ENCODE measurements around the gene NELFCD. TPM values are rescaled to one million over a fixed set of nuclear protein-coding genes. Genes with fewer than 3 reads are reported as not detected.

The NELFCD gene
- total and polyA plus RNA-seq, 7 donors: 24.1 to 43.6 (median 35.4) TPM

DNA sequence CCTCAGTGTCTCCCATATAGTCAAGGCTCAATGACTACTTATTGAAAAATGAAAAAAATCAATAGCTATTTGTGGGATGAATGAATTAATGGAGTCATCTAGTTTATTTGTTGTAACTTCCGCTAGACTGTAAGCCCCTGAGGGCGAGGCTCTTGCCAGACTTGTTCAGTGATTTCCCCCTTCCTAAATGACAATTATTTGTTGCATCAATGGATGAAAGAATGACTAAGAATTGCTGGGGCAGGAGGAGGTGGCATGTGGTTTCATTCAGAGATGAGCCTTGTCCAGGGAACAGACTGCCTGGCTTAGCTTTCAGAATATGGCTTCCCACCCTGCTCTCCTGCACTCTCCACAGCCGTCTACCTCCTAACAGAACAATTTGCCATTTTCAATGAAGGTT, 62.6 kb downstream of the NELFCD start:
- ATAC-seq (no peak), DNase-seq (no peak)
- Histone ChIP-seq H3K9me3 (no peaks in the 10 kb centered on the region), H3K4me3 (no peak overlapping the region), H3K27ac (peak overlapping the region; percentile 79), H3K4me1 (peaks cover 25% of the 10 kb centered on the region), H3K36me3 (ENCODE audit: insufficient read depth in 1 of 2, low read depth in 1 of 2) (peaks cover 0 to 4% of the 10 kb centered on the region in 2 donors), H3K27me3 (ENCODE audit: insufficient read depth in 3 of 3, low read length in 2 of 3) (no peaks in the 10 kb centered on the region)
- 65 to 76% (median 65%) methylated on average over 3 of the region's 3 CpGs for WGBS, 3 donors
- intact Hi-C loops (cut with DNase I): loop anchor here in 1 of 2 donors (5.0 kb wide), 1 partner anchor 151 kb away; no protein-coding TSS in a partner anchor
- TF ChIP-seq, protein P1, sequence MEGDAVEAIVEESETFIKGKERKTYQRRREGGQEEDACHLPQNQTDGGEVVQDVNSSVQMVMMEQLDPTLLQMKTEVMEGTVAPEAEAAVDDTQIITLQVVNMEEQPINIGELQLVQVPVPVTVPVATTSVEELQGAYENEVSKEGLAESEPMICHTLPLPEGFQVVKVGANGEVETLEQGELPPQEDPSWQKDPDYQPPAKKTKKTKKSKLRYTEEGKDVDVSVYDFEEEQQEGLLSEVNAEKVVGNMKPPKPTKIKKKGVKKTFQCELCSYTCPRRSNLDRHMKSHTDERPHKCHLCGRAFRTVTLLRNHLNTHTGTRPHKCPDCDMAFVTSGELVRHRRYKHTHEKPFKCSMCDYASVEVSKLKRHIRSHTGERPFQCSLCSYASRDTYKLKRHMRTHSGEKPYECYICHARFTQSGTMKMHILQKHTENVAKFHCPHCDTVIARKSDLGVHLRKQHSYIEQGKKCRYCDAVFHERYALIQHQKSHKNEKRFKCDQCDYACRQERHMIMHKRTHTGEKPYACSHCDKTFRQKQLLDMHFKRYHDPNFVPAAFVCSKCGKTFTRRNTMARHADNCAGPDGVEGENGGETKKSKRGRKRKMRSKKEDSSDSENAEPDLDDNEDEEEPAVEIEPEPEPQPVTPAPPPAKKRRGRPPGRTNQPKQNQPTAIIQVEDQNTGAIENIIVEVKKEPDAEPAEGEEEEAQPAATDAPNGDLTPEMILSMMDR (IDR thresholded peaks at IDR 0.05): no peak

DNA sequence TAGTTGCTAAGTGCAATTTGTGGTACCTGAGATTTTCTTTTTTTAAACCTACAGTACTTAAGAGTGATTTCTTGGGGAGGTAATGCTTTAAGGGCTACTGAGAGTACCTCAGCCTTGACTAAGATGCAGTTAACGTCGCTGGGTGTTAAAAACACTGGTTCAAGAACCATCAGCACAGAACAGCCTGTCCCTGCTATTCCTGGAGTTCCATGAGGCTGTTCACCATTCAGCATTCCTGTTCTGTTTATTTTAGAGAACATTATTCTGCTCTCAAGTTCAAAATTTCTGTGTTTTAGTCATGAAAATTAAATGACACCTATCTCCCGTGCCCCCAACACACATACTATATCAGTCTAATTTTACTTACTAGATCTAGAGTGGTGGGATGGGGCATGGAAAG, 63.2 kb downstream of the NELFCD start:
- no peaks in the 10 kb centered on the region for H3K27me3 ChIP-seq (ENCODE audit: insufficient read depth in 3 of 3, low read length in 2 of 3)
- TF ChIP-seq, protein P1 (IDR thresholded peaks at IDR 0.05): no peak
- DNase-seq (no peak), ATAC-seq (no peak)
- no peak overlapping the region for H3K4me3 ChIP-seq
- H3K27ac ChIP-seq: no peak overlapping the region
- no peaks in the 10 kb centered on the region for H3K9me3 ChIP-seq
- intact Hi-C loops (cut with DNase I): loop anchor here in 1 of 2 donors (5.0 kb wide), 1 partner anchor 152 kb away; no protein-coding TSS in a partner anchor
- 60 to 85% (median 77%) methylated on average over 3 of the region's 3 CpGs for WGBS, 3 donors
- H3K36me3 ChIP-seq (ENCODE audit: insufficient read depth in 1 of 2, low read depth in 1 of 2): peaks cover 0 to 4% of the 10 kb centered on the region in 2 donors
- peaks cover 20% of the 10 kb centered on the region for H3K4me1 ChIP-seq

Other genes with a start within 250 kb of the NELFCD start
- 1 to 10 TPM in 1 of 4 donors, under 1 TPM in 2, not detected in 1; 0.26 to 1.0 (median 0.65) TPM for gene GNAS-AS1, start 130.4 kb upstream of the NELFCD start, total RNA-seq
- gene GNAS-AS1, start 130.4 kb upstream of the NELFCD start, polyA plus RNA-seq: under 1 TPM; 0.03 to 0.53 (median 0.13) TPM
- 1,000 to 10,000 TPM; 1,018 to 1,905 (median 1,319) TPM for gene GNAS, start 128.5 kb upstream of the NELFCD start, total RNA-seq
- 1,000 to 10,000 TPM in 2 of 3 donors, 100 to 1,000 TPM in 1; 700 to 1,469 (median 1,394) TPM for gene GNAS, start 128.5 kb upstream of the NELFCD start, polyA plus RNA-seq
- gene CTSZ, start 26.0 kb downstream of the NELFCD start, total RNA-seq: 10 to 100 TPM; 41.2 to 50.5 (median 45.0) TPM
- 10 to 100 TPM; 38.2 to 47.3 (median 41.0) TPM for gene CTSZ, start 26.0 kb downstream of the NELFCD start, polyA plus RNA-seq
- gene TUBB1, start 38.2 kb downstream of the NELFCD start, total RNA-seq: under 1 TPM; 0.08 to 0.32 (median 0.19) TPM
- gene TUBB1, start 38.2 kb downstream of the NELFCD start, polyA plus RNA-seq: under 1 TPM in 2 of 3 donors, not detected in 1; 0.03 to 0.05 TPM
- gene ATP5F1E, start 51.1 kb downstream of the NELFCD start, total RNA-seq: 10 to 100 TPM; 72.1 to 88.5 (median 87.1) TPM
- gene ATP5F1E, start 51.1 kb downstream of the NELFCD start, polyA plus RNA-seq: 10 to 100 TPM; 57.1 to 65.4 (median 63.6) TPM
- 10 to 100 TPM; 33.7 to 57.5 (median 34.2) TPM for gene PRELID3B, start 61.5 kb downstream of the NELFCD start, total RNA-seq
- gene PRELID3B, start 61.5 kb downstream of the NELFCD start, polyA plus RNA-seq: 10 to 100 TPM; 23.2 to 61.2 (median 42.9) TPM
- under 1 TPM in 3 of 4 donors, not detected in 1; 0.02 to 0.08 (median 0.07) TPM for gene ZNF831, start 182.6 kb downstream of the NELFCD start, total RNA-seq
- under 1 TPM; 0.01 to 0.04 (median 0.01) TPM for gene ZNF831, start 182.6 kb downstream of the NELFCD start, polyA plus RNA-seq